ENCODE results near the gene C12orf42.
"Not testable (repeated sequence)": the region's sequence is repeated elsewhere in the genome, so short reads cannot be mapped to it uniquely, and the experiment has no call there.

Gene C12orf42

GRCh38 chr12:103494734-103495468 is 867 bp downstream of the C12orf42 start:
- no peak for DNase-seq

GRCh38 chr12:103494051-103494733 is 1.6 kb downstream of the C12orf42 start:
- no peak for DNase-seq

- no peak for DNase-seq
Observed at GRCh38 chr12:103493199-103493598, 2.6 kb downstream of the C12orf42 start.

GRCh38 chr12:103482365-103482764 is 13.4 kb downstream of the C12orf42 start:
- no peak for DNase-seq

GRCh38 chr12:103475073-103475472 is 20.7 kb downstream of the C12orf42 start:
- no peak for DNase-seq

- DNase-seq: no peak
Observed at GRCh38 chr12:103470664-103471063, 25.1 kb downstream of the C12orf42 start.

- DNase-seq: no peak
Observed at GRCh38 chr12:103469719-103470118, 26.0 kb downstream of the C12orf42 start.

- no peak for DNase-seq
Observed at GRCh38 chr12:103468837-103469236, 26.9 kb downstream of the C12orf42 start.

GRCh38 chr12:103462675-103463074 is 33.1 kb downstream of the C12orf42 start:
- DNase-seq: no peak

- DNase-seq: no peak
Observed at GRCh38 chr12:103457471-103457870, 38.3 kb downstream of the C12orf42 start.

- no peak for DNase-seq
Observed at GRCh38 chr12:103456006-103456405, 39.8 kb downstream of the C12orf42 start.

GRCh38 chr12:103455020-103455763 is 40.6 kb downstream of the C12orf42 start:
- no peak for DNase-seq

GRCh38 chr12:103444983-103445382 is 50.8 kb downstream of the C12orf42 start:
- DNase-seq: no peak

- DNase-seq: no peak
Observed at GRCh38 chr12:103442822-103443221, 52.9 kb downstream of the C12orf42 start.

- DNase-seq: no peak
Observed at GRCh38 chr12:103442182-103442555, 53.6 kb downstream of the C12orf42 start.

GRCh38 chr12:103441437-103442181 is 54.2 kb downstream of the C12orf42 start:
- no peak for DNase-seq

GRCh38 chr12:103434165-103435105 is 61.3 kb downstream of the C12orf42 start:
- not testable (repeated sequence) for DNase-seq

GRCh38 chr12:103431950-103432349 is 63.8 kb downstream of the C12orf42 start:
- DNase-seq: no peak

- DNase-seq: no peak
Observed at GRCh38 chr12:103431387-103431786, 64.4 kb downstream of the C12orf42 start.

GRCh38 chr12:103425674-103426073 is 70.1 kb downstream of the C12orf42 start:
- DNase-seq: not testable (repeated sequence)

GRCh38 chr12:103424849-103425586 is 70.8 kb downstream of the C12orf42 start:
- DNase-seq: not testable (repeated sequence)

Measured in left hindlimb (tissue), 1 donor.